ENCODE results near the gene NTRK1.

Gene NTRK1

GRCh38 chr1:156893048-156893953, 32.6 kb downstream of the NTRK1 start, which contains the start of gene PEAR1:
TSS of gene PEAR1 (plus strand) at chr1:156893718. CDS start at chr1:156903927, 10,209 bp downstream.
- H3K4me3 ChIP-seq (ENCODE audit: low read depth, low read length), result peak within 1 kb of the TSS; percentile 80
- TF ChIP-seq CTCF (IDR thresholded peaks at IDR 0.05; ENCODE audit: low read depth, low read length), result no peak

- no peak for TF ChIP-seq CTCF (IDR thresholded peaks at IDR 0.05; ENCODE audit: low read depth, low read length)
- peak overlapping the region; percentile 80 for H3K4me3 ChIP-seq (ENCODE audit: low read depth, low read length)
These were observed 33.3 kb downstream of the NTRK1 start for GRCh38 chr1:156894001-156894400.

- TF ChIP-seq CTCF (IDR thresholded peaks at IDR 0.05; ENCODE audit: low read depth, low read length), result no peak
- peak overlapping the region; percentile 80 for H3K4me3 ChIP-seq (ENCODE audit: low read depth, low read length)
These were observed 34.2 kb downstream of the NTRK1 start for GRCh38 chr1:156894711-156895454.

- peak overlapping the region; percentile 80 for H3K4me3 ChIP-seq (ENCODE audit: low read depth, low read length)
- no peak for TF ChIP-seq CTCF (IDR thresholded peaks at IDR 0.05; ENCODE audit: low read depth, low read length)
These were observed 34.8 kb downstream of the NTRK1 start for GRCh38 chr1:156895455-156895812.

GRCh38 chr1:156895927-156896326, 35.3 kb downstream of the NTRK1 start:
- no peak for TF ChIP-seq CTCF (IDR thresholded peaks at IDR 0.05; ENCODE audit: low read depth, low read length)
- peak overlapping the region; percentile 17; the same call in 1 of the 2 replicates for H3K4me3 ChIP-seq (ENCODE audit: low read depth, low read length)

GRCh38 chr1:156896490-156897033, 35.9 kb downstream of the NTRK1 start:
- no peak for TF ChIP-seq CTCF (IDR thresholded peaks at IDR 0.05; ENCODE audit: low read depth, low read length)
- peak overlapping the region; percentile 1; the same call in 1 of the 2 replicates for H3K4me3 ChIP-seq (ENCODE audit: low read depth, low read length)
